Pulmonary artery endothelial cell (primary cell): ENCODE data around the gene PTPRD. TPM values are rescaled to one million over a fixed set of nuclear protein-coding genes. Genes with fewer than 3 reads are reported as not detected.

ENCODE experiments used
- DNase-seq: peaks from one replicate; pipeline ENCODE4 v3.0.0-alpha.2; 2011; ENCODE audit warnings: low read depth, low spot score
- total RNA-seq: library from RNA; depleted of rRNA; stranded (reverse); fragments of >200 nt; gene quantifications from 2 replicates; pipeline ENCODE4 v1.2.3, GENCODE V29; 2014

The PTPRD gene
- total RNA-seq, 1 donor from 2014 or later = 1.5 TPM

DNA sequence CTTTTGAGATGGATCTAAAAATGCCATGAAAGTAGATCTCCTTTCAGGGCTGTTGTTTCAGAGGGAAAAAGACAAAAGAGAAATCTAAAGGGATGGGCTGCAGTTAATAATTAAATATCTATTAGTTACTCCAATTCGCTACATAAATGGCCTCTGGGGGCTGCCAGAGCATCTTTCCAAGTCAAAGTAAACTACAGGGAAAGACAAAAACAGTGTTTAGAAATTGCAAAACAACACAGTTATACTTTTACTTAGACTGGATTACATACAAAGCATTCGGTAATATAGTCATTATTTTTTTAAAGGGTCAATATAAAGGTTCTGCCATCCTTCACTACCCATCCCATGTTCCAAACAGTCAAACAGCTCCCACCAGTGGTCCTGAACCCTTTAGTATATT lies 1959.7 kb downstream of the PTPRD start:
- no peak for DNase-seq

DNA sequence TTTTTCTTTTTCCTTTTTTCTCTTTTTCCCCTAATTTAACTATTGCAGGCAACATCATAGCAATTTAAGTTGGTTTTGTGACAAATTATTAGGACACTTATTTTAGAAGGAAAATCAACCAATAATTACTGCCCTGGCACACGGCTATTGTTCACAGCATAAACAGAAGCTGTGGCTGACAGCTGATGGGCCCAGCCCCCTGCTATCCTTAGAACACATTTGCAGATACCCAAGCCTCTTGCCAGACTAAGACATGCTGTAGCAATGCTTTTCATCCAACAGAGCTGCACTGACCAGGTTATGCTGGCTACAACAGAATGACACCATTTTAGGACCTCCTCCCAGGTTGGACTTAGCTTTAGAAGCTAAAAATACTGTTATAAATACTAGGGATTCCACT lies 1960.5 kb downstream of the PTPRD start:
- DNase-seq = no peak

GRCh38 chr9:8651846-8652215 lies 1961.0 kb downstream of the PTPRD start:
- no peak for DNase-seq

DNA sequence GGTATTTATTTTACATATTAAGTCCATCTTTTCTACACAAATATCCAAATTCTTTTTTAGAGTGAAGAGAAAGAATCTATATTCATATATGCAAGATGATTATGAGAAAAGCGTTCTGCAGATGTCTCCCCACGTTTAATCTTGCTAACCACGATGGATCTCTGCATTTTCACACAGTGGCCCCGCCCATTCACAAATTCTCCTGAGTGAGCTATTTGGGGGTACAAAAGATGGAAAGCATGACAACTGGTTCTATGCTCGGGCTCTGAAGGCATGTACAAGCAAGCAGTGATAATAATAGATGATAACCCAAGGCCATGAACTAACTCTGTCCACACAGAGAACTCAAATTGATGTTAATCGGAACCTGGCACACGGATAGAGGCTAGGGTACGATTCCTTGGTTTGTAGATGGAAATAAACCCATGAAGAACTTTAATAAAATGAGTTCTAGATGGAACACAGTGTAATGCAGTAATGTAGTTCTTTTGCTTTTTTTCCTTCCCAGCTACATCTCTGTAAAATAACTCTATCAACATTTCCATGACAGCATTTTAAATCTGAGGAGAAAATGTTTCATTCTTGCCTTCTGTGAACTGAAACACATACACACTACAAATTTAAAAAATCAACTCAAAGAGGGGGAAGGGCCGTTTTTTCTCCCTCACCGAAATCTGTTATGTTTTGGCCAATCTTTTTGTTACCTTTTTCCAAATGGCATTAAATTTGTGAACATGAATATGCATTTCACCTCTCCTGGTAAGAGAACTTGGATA lies 1961.5 kb downstream of the PTPRD start:
- no peak for DNase-seq

- DNase-seq = no peak
Measured at GRCh38 chr9:8649807-8650206, 1963.0 kb downstream of the PTPRD start.

DNA sequence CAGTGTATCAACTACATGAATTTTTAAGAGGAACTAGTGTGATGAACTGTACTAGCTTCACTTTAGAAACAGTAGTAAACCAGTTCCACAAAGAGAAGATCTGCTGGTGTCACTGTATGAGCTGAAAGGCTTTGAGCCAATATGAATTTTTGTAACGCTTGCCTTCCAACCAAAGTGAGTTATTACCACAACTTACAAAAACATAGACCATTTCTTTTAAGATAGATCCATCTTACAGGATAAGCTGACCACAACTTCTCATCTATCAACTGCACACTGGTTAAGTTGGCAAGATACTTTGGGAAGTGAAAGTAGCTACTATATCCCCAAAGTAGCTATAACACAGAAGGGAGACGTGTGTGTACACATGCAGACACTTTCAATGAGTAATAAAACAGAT lies 1963.6 kb downstream of the PTPRD start:
- no peak for DNase-seq

GRCh38 chr9:8648271-8648845 lies 1964.4 kb downstream of the PTPRD start:
- DNase-seq = no peak

GRCh38 chr9:8647824-8648223 lies 1965.0 kb downstream of the PTPRD start:
- DNase-seq = no peak

- no peak for DNase-seq
Measured at GRCh38 chr9:8644571-8644970, 1968.2 kb downstream of the PTPRD start.

DNA sequence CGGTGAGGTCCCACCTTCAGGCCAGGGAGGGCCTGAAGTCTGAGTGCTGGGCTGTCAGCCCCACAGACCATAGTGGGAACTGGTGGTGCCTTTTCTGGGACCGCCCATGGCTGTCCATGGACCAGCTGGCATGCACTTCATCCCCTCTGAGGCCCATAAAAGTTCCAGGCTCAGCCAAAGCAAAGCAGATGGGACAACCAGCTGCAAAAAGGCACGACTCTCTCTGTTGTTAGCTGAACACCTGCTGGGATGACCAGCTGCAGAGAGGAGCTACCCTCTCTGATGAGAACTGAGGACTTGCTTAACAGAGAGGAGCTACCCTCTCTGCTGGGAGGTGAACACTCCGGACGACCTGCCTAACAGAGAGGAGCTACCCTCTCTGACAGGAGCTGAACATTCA lies 1968.9 kb downstream of the PTPRD start:
- no peak for DNase-seq

GRCh38 chr9:8643464-8643863 lies 1969.3 kb downstream of the PTPRD start:
- no peak for DNase-seq

DNA sequence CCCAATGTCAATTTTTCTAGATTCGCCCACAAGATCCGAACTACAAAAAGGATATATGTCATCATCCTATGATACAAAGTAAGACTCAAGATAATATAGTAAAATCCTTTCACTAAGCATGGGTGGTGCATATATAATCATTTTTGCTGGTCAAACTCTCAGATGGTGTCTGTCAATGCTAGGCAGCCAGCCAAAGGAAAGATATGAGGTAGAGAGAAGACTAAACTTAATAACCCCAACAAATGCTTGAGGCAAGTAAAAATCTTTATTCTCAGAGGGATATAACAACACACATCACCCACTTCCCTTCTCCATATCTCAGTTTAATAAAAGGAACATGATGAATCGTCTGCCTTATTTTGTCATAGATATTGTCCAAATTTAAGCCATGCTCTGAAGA lies 1972.0 kb downstream of the PTPRD start:
- no peak for DNase-seq

DNA sequence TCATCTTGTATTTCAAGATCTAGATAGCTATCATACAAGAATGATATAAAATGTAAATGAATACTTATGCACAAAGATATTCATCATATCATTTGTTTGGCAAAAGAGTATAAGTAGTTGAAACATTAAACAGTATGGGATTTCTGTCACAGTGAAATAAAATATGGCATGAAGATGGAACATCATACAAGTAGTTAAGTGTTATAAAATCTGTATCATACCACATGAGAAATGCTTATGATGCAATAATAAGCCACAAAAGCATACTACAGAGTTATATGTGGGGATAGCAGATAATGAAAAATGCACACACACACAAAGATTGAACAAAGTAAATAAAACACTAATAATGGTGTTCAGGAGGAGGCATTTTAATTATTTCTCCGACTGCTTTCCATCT lies 1975.2 kb downstream of the PTPRD start:
- no peak for DNase-seq

DNA sequence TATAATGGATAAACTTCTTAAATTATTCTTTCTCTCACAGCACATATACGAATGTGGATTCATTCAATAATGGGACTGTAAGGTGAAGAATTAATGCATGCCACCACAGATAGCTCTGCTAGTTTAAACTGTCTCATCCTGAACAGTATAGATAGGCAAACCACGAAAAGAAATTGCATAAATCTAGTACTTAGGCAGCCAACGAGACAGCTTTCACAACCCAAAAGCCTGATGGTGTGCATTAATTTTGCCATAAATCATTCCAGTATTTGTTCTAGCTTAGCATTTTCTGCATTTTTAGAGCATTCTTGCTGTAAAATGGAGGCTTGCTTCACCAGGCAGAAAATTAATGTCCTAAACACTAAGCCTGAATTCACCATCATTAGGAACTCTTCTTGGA lies 1979.0 kb downstream of the PTPRD start:
- DNase-seq = no peak

DNA sequence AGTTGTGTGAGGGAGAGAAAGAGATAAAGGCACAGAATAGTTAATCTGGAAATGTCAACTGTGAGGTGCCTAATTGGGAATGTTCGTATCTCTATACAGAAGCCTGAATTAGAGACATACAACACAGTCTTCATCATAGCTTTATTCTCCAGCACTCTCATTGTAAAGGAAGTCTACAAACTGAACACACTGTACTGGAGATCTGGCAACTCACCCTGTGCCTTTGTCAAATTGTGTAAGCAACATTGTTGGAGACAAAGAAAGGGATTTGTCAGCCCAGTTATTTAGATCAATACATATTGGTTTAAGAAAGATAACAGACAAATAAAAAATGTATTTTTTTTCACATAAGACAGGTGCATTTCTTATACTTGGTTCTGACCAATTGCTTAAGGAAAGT lies 1980.3 kb downstream of the PTPRD start:
- DNase-seq = no peak

DNA sequence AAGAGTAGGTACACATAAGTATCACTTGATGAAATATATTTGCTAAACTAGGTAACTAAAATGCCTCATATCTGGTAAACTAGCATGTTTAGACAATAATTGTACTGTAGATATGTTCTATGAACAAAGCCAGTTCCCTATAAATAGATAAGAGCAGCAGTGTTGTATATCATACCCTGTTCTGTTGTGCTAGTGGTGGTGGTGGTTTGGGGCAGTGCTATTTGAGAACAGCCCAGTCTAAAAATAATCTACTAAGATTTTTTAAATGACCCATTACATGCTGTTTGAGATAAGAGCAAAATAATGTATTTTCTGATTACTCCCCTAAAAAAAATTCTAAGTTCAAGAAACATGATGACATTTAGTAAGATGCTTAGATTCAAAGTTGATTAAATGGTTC lies 1984.0 kb downstream of the PTPRD start:
- no peak for DNase-seq

DNA sequence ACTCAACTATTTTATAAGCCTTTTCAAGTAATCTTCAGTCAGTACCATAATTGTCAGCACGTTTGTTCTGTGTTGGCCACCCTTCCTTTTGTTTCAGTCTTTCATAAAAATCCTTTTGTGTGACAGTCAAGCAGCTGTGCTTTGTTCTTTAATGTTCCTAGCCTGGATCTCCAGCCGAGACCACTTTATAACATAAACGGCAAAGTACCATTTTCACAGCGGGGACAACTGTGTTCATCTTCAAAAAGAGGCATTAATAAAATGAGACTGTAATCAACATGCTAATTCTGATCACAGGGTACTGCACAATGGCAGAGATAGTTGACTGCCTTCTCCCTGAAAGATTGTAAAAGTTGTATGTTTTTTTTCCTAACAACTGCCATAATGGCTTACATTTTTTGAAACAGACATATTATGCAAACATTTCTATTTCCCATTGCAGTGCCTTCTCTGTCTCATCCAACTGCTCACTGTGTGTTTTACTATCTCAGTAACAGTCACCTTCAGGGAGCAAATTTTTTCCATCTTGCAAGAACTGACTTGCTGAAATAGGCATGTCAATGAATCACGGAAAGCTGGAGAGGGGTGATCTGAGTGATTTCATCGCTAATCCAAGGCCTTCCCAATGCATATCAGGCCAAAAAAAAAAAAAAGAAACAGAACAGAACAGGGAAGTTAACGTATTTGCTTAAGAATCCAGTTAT lies 1984.7 kb downstream of the PTPRD start:
- DNase-seq = no peak

- DNase-seq = no peak
Measured at GRCh38 chr9:8622871-8623270, 1989.9 kb downstream of the PTPRD start.

DNA sequence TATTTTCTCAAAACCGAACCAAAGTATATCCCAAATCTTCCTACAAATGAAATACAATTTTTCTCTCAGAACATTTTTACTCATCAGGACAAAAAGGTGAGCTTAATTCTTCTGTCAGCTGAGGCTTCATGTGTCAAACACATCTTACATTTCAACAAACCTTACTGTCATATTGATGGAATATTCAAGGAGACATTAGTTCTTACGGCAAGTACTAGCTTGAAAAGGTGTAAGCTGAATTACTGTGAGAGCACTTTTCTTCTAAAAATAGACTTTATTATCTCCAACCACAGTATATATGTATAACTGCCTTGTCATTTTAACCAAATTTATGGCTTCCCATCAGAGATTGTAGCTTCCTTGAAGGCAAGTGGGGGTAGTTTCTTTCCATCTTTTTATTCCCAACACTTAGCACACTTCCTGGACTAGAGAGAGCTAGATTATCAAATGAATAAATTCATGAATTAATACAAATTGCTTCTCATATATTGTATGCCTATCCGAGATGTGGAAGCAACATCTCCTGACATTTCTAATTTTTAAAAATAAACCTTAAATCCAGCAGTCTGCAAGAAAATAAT lies 1990.5 kb downstream of the PTPRD start:
- DNase-seq = no peak

GRCh38 chr9:8621416-8621815 lies 1991.4 kb downstream of the PTPRD start:
- DNase-seq = no peak

DNA sequence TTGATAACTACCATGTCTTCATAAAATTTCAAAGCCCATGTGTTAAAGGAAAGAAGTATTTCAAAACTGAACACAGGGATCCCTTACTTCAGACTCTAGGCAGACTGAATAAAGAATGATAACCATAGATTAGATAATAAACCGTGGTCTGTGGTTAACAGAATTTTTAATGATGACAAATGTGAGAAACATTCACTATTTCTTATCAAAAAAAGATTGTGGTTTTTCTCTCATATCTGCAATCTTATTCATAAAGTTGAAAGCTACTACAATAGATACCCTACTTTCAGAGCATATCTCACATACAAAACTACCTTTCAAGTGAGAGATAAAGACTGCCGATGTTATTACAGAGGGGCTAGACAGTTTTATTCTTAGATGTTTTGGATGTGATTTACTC lies 1996.4 kb downstream of the PTPRD start:
- DNase-seq = no peak

GRCh38 chr9:8614926-8615440 lies 1997.8 kb downstream of the PTPRD start:
- no peak for DNase-seq
